Cardiac septum (tissue), 1 donor: ENCODE measurements around the gene SMCO3. TPM values are rescaled to one million over a fixed set of nuclear protein-coding genes. Genes with fewer than 3 reads are reported as not detected.
"Not testable (repeated sequence)": the region's sequence is repeated elsewhere in the genome, so short reads cannot be mapped to it uniquely, and the experiment has no call there.

Source experiments
- DNase-seq: peaks from one replicate; pipeline ENCODE4 v3.0.0-alpha.2; 2020; ENCODE audit warnings: low spot score
- intact Hi-C: fragments of 100-400 bp; cut with DNase I; formaldehyde crosslinking; loops from one replicate; pipeline ENCODE4 v1.14.0; 2022
- total RNA-seq: library from RNA; stranded (reverse); fragmentation: NEBNext Ultra II Directional; extraction: Animal tissue kit (Norgen Biotek cat#: 25700); gene quantifications from one replicate; pipeline ENCODE4 v1.2.1, GENCODE V29; 2021
- donor health status: DM: no; HTN: no; CAD: no.

The SMCO3 gene
- total RNA-seq, 1 donor from 2014 or later = not detected

- intact Hi-C loops = no loop called here
- no peak for DNase-seq
Observed at GRCh38 chr12:14780859-14781258, 33.1 kb downstream of the SMCO3 start.

GRCh38 chr12:14779834-14780233, 34.1 kb downstream of the SMCO3 start:
- no peak for DNase-seq
- intact Hi-C loops = loop anchor here (10.0 kb wide), 3 partner anchors 115 to 1105 kb away; partner anchors contain the start of gene STRAP

GRCh38 chr12:14777271-14777670, 36.7 kb downstream of the SMCO3 start:
- intact Hi-C loops = loop anchor here (10.0 kb wide), 3 partner anchors 118 to 1108 kb away; partner anchors contain the start of gene STRAP

GRCh38 chr12:14776236-14776961, 37.6 kb downstream of the SMCO3 start:
- intact Hi-C loops = loop anchor here (10.0 kb wide), 3 partner anchors 118 to 1108 kb away; partner anchors contain the start of gene STRAP
- no peak for DNase-seq

More at GRCh38 chr12:14777271-14777670, 36.7 kb downstream of the SMCO3 start:
- DNase-seq = no peak

- intact Hi-C loops = loop anchor here (10.0 kb wide), 3 partner anchors 119 to 1109 kb away; partner anchors contain the start of gene STRAP
Observed at GRCh38 chr12:14775636-14775980, 38.4 kb downstream of the SMCO3 start.

GRCh38 chr12:14774906-14775635, 38.9 kb downstream of the SMCO3 start:
- peak; percentile 76 for DNase-seq
- intact Hi-C loops = loop anchor here (10.0 kb wide), 3 partner anchors 120 to 1110 kb away; partner anchors contain the start of gene STRAP

More at GRCh38 chr12:14775636-14775980, 38.4 kb downstream of the SMCO3 start:
- no peak for DNase-seq

GRCh38 chr12:14774074-14774905, 39.7 kb downstream of the SMCO3 start:
- intact Hi-C loops = loop anchor here (10.0 kb wide), 3 partner anchors 121 to 1111 kb away; partner anchors contain the start of gene STRAP
- DNase-seq = peak; percentile 95

GRCh38 chr12:14773685-14774073, 40.3 kb downstream of the SMCO3 start:
- intact Hi-C loops = loop anchor here (10.0 kb wide), 3 partner anchors 121 to 1111 kb away; partner anchors contain the start of gene STRAP
- DNase-seq = no peak

GRCh38 chr12:14772946-14773345, 41.0 kb downstream of the SMCO3 start:
- intact Hi-C loops = loop anchor here (10.0 kb wide), 3 partner anchors 122 to 1112 kb away; partner anchors contain the start of gene STRAP
- DNase-seq = no peak

GRCh38 chr12:14771651-14772137, 42.3 kb downstream of the SMCO3 start:
- intact Hi-C loops = loop anchor here (2.0 to 10.0 kb wide), 4 partner anchors 71 to 1113 kb away; partner anchors contain the start of genes ART4 and STRAP
- no peak for DNase-seq

- intact Hi-C loops = loop anchor here (1.0 to 10.0 kb wide), 5 partner anchors 33 to 1114 kb away; partner anchors contain the start of genes ART4, C12orf60, STRAP and WBP11
- peak; percentile 95 for DNase-seq
Observed at GRCh38 chr12:14770496-14771461, 43.2 kb downstream of the SMCO3 start.

- DNase-seq = peak; percentile 92
- intact Hi-C loops = loop anchor here (1.0 to 10.0 kb wide), 5 partner anchors 33 to 1115 kb away; partner anchors contain the start of genes ART4, C12orf60, STRAP and WBP11
Observed at GRCh38 chr12:14769969-14770495, 44.0 kb downstream of the SMCO3 start.

- no peak for DNase-seq
- intact Hi-C loops = no loop called here
Observed at GRCh38 chr12:14769466-14769968, 44.5 kb downstream of the SMCO3 start.

- intact Hi-C loops = no loop called here
- DNase-seq = no peak
Observed at GRCh38 chr12:14768823-14769405, 45.1 kb downstream of the SMCO3 start.

- intact Hi-C loops = no loop called here
- DNase-seq = no peak
Observed at GRCh38 chr12:14767617-14768016, 46.4 kb downstream of the SMCO3 start.

GRCh38 chr12:14766649-14767215, 47.2 kb downstream of the SMCO3 start:
- no peak for DNase-seq
- intact Hi-C loops = no loop called here

GRCh38 chr12:14766020-14766419, 48.0 kb downstream of the SMCO3 start:
- intact Hi-C loops, DNase-seq: not testable (repeated sequence)
